Tibial nerve (tissue), 3 donors: ENCODE results near the gene ABHD8.

Experiments used
- CTCF ChIP-seq, 5 experiments: fragments of 200-600 bp in 3 of 5; fragments of 450-650 bp in 2 of 5; sonication (generic) in 3 of 5; IDR thresholded peaks; one replicate each; pipeline ENCODE4 v1.5.1; 2016 to 2019; ENCODE audit warnings: antibody characterized with exemption in 5 of 5, mild to moderate bottlenecking in 3 of 5, moderate library complexity in 2 of 5
- POLR2A ChIP-seq, 2 donors: fragments of 450-650 bp; IDR thresholded peaks; one replicate each; pipeline ENCODE4 v1.6.1; 2017; ENCODE audit warnings: antibody characterized with exemption in 2 of 2, mild to moderate bottlenecking in 2 of 2, moderate library complexity in 2 of 2

- no peak for TF ChIP-seq POLR2A (IDR thresholded peaks at IDR 0.05)
- no peak for TF ChIP-seq CTCF (IDR thresholded peaks at IDR 0.05)
These were observed 6.2 kb downstream of the ABHD8 start for GRCh38 chr19:17296976-17297375.
